MV-4-11 (cell line): Measurements from ENCODE around the gene ZNF24.

Experiments
- DNase-seq: peaks from one replicate; lab custom pipeline; 2025; lab: John Stamatoyannopoulos, UW

ZNF24 gene

DNA sequence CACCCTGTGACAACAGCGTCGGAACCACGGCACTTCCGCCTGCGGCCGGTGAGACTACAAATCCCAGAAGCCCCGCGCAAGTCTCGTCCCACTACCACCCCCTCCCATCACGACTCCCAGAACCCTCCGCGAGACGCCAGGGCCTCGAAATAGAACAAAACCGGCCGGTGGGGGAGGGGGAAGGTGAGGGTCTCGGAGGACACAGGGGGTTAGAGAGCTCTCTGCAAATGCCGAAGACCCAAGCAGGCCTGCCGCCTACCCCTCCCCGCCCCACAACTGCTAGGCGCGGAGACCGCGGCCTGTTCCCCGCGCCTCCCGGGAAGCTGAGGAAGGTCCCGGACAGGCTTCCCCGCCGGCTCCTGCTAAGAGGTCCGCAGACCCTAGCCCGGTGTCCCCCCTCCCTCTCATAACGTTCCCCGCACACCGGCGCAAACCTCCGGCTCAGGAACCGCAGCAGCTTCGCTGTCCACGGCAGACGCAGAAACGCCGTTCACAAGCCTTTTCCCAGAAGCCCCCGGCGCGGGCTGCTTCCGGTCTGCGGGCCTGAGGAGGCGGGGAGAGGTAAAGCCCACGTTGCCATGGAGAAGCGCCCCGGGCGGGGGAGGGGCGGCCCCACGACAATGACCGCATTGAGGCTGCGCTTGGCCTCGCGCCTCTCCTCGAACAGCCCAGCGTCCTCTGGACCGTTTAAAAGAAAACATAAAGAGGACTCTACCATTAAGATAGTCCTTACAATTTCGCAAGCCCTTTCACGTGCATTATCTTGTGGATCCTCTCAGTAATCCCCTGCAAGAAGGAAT lies at the start of gene ZNF24:
Gene ZNF24, minus strand, starts transcription at position 485 of the 800 bp plus-strand sequence. CDS start 3,770 bp downstream, outside the sequence.
- peak; percentile 90 for DNase-seq

DNA sequence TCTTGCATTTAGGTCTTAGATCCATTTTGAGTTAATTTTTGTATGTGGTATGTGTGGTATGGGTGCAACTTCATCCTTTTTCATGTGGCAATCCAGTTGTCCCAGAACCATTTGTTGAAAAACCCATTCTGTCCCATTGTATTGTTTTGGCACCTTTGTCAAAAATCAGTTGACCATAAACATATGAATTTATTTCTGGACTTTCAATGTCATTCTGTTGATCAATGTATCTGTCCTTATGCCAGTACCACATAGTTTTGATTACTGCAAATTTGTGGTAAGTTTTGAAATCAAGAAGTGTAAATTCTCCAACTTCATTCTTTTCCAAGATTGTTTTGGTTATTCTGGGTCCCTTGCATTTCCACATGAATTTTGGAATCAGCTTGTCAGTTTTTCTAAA lies 49.5 kb upstream of the ZNF24 start:
- no peak for DNase-seq

DNA sequence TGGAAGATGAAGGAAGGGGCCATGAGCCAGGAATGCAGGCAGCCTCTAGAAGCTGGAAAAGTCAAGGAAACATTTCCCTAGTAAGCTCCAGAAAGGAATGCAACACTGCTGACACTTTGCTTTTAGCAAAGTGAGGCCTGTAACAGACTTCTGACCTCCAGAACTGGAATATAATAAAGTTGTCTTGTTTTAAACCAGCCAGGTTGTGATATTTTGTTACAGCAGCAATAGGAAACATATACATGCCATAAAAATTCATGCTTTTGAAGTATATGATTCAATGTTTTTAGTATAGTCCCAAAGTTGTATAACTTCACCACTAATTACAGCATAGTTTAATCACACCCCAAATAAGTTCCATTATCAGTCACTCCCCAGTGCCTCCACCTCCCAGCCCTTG lies 48.2 kb upstream of the ZNF24 start:
- no peak for DNase-seq

DNA sequence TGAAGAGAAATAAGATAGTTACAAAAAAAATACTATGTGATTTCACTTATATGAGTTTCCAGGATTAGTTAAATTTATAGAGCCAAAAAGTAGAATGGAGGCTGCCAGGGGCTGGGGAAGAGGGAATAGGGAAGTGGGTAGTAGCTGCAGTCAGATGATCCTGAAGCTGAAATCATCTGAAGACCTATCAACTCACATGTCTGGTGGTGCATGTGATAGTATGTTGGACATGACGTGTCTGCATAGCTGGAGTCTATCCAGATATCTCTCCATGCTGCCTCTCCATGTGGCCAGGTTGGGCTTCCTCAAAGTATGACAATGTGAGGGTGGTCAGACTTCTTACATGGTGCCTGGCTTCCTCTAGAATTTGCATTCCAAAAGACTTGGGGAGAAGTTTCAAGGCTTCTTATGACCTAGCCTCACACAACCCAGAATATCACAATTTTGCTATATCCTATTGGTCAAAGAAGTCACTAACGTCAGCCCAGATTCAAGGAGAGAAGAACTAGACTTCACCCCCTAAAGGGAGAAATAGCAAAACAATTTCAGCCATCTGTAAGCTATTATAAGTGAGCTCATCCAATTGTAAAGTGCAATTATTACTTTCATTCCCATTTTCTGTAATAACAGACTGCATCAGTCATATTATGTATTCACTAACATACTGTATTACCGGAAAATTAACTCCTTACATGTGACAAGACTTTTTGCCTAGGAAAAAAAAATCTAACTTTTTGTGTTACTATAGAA lies 46.9 kb upstream of the ZNF24 start:
- peak; percentile 58 for DNase-seq

DNA sequence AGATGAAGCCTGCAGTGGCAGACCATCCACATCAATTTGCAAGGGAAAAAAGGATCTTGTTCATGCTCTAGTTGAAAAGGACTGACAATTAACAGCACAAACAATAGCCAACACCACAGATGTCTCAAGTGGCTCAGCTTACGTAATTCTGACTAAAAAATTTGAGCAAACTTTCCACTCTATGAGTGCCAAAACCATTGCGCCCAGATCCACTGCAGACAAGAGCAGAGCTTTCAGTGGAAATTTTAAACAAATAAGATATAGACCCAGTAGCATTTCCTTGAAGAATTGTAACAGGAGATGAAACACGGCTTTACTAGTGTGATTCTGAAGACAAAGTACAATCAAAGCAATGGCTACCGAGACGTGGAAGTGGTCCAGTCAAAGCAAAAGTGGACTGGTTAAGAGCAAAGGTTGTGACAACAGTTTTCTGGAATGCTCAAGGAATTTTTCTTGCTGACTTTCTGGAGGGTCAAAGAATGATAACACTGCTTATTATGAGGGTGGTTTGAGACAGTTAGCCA lies 44.9 kb upstream of the ZNF24 start:
- no peak for DNase-seq

DNA sequence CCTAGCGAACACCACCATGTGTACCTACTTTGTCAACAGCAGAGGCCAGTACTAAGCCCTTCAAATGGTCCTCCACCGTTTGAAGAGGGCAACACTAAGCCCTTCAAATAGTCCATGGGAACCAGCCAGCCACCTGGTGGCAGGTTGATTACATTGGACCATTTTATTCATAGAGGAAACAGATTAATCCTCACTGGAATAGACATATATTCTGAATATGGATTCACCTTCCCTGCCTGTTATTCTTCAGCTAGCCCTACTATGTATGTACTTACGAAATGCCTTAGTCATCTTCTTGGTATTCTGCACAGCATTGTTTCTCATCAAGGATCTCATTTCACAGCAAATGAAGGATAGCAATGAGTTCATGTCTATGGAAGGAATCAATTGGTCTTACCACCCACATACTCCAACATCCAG lies 42.9 kb upstream of the ZNF24 start:
- no peak for DNase-seq

DNA sequence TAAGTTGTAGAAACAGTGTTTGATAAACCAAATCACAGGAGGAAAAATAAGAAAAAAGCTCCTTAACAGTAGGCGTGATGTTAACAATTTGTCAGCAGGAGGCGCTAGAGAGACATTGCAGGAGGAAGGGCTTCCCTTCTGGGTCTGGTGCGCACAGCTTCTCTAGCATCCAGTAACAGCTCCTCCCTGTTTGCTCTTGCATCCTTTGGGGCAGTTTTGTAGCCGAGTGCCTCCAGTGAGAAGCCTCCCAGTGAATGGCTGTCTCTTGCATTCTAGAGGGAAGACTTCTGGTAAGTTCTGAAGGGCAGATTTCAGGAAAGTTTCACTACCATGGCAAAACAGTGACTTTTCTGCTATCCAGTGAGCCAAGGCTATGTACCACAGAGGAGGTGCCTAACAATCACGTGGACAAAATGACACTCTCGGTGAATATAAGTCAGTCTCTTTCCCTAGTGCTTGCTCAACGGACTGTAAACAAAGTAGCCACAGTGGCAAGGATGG lies 42.4 kb upstream of the ZNF24 start:
- DNase-seq: peak; percentile 68

DNA sequence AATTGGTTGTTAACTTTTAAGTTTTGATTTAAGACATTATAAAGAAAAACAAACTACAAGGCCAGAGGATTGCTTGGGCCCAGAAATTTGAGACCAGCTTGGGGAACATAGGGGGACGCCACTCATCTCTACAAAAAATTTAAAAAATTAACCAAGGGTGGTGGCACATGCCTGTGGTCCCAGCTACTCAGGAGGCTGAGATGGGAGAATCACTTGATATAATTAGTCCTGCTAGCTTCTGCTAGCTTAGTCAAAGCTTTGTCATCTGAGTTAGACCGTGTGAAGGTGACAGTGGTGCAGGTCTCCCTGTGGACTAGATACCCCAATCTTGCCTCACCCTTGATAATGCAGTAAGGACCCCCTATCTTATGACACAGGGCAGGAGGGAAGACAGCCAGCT lies 38.9 kb upstream of the ZNF24 start:
- DNase-seq: no peak

DNA sequence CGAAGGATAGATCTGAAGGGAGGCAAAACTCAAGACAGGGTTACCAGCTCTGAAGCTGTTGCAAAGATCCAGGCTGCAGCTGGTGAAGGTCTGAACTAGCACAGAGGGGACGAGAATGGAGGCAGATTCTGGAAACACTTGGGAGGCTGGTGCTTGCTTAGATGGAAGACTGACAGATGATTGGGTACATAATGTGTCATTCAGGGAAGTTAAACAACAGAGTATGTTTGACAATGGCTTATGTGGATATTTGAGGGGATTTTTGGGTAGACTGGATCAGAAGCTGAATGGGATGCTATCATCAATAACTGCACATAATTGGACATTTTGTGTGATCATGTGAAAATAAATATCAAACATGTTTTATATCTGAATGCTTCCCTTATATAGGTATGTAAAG lies 35.2 kb upstream of the ZNF24 start:
- DNase-seq: no peak

DNA sequence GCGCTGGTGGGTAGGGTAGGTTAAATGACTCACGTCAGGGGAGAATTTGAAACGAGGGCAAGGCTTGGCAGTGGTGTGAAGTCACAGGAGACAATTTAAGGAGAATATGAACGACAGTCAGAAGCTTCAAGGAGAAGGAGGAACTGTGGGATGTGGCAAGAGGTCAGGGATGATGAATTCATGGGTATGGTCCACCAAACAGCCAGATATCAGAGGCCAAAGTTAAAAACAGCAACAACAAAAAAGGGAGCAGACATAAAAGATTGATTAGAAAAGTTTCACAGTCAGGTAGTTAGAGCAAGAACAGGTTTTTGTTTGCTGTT lies 34.3 kb upstream of the ZNF24 start:
- no peak for DNase-seq

DNA sequence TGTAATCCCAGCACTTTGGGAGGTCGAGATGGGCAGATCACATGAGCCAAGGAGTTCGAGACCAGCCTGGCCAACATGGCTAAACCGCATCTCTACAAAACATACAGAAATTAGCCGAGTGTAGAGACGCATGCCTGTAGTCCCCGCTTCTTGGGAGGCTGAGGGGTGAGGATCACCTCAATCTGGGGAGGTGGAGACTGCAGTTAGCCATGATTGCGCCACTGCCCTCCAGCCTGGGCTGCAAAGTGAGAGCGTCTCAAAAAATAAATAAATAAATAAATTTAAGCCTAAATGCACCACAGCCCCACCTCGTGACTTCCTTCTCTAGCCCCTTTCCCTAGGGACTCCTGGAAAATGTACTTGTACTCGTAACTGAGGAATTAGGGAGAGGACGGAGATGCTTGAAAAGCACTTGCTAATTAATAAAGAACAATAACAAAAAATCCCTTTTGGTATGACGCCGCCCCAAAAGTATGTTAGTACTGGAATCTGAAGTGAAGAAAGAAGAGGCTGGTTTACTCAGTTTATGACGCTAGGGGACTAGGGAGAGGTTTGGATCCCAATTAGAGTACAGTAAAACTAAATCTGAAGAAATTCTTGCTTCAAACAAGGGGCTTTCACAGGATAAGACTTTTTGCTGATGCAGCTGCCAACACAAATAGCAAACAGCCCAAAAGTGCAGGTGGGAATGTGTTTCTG lies 33.8 kb upstream of the ZNF24 start:
- DNase-seq: no peak

DNA sequence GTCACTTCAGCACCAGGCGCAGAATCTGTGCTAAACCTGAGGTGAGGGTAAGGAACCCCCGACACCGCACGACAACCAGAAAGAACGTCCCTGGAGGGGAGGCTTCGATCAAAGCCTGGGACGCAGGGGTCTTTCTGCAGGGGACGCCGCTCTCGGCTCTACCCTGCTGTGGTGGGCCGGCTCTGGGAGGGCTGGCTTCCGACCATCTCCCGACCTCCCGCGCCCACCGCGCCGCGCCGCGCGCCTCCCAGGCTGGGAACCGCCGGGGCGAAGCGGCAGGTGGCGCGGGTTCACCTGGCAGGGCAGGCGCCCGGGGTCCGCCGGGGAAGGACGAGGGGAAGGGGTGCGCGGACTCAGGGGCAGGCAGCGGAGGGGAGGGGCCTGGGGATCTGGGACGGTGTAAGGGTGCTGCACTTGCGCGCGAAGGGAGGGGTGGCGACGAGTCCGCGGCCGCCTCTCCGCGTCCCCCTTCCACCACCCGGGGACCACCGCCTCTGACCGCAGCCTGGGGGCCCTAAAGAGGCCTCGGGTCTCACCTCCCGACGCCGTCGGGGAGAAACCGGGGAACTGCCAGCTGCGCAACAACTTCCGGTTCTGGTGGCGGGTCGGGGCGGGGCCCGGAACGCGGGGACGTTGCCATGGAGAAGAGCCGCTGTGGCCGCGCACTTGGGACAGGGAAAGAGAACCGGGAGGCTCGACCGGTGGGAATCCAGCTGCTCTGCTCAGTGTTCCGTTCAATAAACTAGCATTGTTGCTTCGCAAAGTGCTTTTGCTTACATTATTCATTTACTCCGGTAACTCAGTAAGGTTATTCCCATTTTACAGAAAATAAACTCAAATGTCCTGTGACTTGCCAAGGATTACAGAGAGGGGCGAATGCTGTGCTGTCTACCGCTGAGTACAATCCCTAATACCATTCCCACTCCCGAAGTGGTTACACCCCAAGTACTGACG lies 32.8 kb upstream of the ZNF24 start, which contains the start of gene ZNF396:
Gene ZNF396, minus strand, starts transcription at position 596 of the 954 bp plus-strand sequence. CDS start 3,045 bp downstream, outside the sequence.
- peak; percentile 67 for DNase-seq

DNA sequence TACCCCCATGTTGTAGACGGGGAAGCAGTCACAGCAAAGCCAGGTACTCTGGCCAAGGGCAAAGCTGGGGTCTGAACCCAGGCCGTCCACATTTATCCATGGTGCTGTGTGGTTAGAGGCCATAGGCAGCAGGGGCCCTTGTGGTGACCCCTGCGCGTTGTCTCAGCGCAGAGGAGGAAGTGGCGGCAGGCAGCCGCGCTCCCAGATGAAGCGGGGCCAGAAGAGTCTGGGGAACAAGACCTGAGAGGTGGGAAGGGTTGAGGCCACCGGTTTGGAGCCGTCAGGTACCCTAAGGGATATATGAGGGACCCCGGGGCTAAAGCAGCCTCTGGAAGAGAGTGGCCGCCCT lies 32.1 kb upstream of the ZNF24 start:
- DNase-seq: peak; percentile 70

DNA sequence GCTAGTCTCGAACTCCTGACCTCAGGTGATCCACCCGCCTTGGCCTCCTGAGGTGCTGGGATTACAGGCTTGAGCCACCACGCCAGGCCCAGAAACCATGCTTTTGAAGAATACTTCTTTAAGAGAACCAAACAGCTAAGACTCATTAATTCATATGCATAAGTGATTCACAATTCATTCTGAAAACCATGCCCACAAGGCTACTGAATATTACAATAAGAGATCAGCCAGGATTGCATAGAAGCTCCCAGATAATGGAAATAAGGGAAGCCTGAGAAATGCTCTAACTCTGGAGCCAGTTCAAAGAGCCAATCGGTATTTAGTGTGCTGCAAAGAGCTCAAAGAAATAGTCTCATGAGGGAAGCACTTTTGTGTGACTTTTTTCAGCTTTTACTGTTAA lies 30.5 kb upstream of the ZNF24 start:
- DNase-seq: no peak

DNA sequence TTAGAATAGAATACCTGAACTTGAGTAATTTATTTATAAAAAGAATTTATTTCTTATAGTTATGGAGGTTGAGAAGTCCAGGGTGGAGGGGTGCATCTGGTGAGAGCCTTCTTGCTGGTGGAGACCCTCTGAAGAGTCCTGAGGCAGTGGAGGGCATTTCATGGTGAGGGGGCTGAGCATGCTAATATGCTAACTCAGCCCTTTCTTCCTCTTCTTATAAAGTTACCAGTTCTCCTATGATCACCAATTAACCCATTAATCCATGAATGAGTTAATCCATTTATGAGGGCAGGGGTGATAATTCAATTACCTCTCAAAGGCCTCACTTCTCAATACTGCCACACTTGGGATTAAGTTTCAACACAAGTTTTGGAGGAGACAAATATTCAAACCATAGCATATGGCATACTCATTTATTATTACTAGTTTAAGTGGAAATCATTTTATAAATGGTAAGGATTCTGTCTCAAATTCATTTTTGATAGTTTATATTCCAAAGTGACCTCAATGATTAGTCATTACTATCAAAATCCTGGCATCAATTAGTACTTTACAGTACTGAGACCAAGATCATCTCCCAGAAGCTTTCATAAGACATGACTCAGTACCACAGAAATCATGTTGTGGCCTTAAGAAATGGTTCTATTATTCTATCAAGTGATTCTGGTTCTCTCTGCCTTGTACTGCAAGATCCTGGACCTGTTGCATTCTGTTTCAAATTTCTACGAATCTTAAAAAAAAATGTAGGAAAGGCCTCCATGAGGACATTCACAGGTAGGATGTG lies 27.4 kb upstream of the ZNF24 start:
- no peak for DNase-seq

DNA sequence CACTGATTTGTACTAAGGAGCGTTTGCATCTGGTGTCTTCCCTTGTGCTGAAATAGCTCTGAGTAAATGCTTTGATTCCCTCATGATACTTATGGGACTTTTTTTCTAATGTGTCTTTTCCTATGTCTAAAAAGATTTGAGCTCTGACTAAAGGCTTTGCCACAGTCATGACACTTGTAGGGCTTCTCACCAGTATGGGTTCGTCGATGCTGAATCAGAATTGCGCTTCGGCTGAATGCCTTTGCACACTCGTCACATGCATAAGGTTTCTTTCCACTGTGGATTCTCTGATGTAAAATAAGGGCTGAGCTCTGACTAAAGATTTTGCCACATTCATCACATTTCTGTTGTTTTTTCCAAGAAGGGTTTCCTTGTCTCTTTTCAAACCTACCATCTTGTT lies 24.9 kb upstream of the ZNF24 start:
- no peak for DNase-seq

DNA sequence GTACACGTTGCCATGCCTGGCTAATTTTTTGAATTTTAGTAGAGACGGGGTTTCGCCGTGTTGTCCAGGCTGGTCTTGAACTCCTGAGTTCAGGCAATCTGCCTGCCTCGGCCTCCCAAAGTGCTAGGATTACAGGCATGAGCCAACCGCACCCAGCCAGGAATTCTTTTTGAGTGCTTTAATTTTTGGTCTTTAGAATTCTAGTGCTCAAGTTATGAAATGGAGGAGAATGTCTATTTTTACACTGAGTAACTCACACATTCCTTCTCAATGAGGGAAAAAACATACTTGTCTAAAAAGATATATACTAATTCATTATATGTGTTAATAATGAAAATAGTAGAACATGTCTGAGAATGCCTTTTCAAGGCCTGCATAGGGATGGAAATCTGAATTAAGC lies 24.4 kb upstream of the ZNF24 start:
- DNase-seq: no peak

DNA sequence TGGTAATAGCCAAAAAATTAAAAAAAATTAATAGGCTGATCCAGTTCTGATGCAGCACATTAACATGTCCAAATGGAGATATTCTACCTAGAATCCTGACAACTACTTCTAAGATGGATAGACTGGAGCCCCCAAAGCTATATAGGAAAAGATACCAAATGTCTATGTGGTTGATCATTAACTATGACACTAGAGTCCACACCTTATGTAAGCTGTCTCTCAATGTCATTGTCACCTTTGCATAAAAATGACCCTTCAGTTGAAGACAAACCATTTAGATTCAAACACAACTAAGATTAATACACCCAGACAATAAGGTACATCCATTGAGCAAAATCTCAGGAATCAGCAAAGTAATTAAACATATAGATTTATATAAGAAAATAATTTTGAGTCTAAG lies 18.3 kb upstream of the ZNF24 start:
- no peak for DNase-seq

DNA sequence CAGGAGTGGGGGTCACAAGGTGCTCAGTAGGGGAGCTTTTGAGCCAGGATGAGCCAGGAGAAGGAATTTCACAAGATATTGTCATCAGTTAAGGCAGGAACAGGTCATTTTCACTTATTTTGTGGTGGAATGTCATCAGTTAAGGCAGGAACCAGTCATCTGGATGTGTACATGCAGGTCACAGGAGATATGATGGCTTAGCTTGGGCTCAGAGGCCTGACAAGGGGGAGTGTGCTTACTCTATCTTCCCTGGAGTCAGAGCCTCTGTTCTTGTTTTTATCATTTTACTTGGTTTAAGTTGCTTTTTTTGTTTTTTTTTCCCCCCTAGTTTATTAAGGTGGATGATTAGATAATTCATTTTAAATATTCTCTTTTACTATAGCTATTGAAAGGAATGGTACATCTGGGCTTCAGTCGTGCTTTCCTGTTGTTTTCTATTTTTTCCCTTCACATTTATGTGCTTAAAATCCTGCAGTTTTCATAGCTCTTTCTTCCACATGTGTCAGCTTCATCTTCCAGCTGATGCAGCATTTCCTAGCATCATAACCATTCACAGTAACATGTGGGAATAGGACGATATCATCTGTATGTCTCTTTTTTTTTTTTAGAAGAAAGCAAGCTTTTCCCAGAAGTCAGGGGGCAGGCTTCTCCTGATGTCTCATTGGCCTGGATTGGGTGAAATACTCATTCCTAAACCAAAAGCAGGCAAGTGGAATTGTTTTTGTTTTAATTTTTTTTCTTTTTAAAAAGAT lies 17.5 kb upstream of the ZNF24 start:
- no peak for DNase-seq

DNA sequence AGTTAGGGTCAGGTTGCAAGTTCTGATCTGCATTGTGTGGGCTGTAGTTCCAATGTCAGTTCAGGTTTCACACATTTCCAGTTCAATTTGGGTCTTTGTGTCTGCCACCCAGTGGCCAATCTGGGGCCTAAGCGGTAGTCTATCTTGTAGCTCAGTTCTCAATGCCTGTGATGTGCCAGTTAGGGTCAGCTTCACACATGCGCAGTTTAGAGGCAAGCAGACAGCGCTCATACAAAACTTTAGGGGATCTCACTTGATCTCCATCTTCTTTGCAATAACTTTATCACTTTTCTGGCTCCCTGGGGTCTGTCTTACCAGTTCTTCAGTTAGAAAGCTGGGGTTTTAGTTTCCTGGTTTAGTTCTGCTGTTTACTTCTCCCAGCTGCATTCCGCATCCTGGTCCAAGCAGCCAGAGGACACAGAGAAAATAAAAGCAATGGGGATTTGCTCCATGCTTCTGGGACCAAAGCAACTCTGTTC lies 11.0 kb upstream of the ZNF24 start:
- DNase-seq: peak; percentile 79
